ENCODE measurements around the gene RTF1.

DNA sequence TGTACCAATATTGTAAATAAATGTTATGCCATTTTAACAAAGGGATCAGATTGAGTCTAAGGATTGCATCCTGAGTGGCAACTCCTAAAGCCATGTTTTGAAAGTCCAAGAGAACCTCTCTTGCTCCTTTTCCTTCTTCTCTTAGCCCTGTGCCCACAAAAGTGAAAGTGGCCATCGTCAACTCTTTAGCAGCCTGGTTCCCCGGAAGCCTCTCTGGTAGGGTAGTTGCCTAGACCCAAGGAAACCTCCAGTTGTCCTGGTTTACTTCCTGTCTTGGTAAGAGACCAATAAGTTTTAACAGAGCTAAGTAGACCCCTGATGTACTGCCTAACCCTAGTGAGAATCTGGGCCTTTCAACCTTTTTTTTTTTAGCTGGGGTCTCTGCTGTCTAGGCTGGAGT lies 66.6 kb downstream of the RTF1 start:
- TF ChIP-seq, protein P1, sequence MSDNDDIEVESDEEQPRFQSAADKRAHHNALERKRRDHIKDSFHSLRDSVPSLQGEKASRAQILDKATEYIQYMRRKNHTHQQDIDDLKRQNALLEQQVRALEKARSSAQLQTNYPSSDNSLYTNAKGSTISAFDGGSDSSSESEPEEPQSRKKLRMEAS (IDR thresholded peaks at IDR 0.05; ENCODE audit: low read depth, low read length) = no peak
- TF ChIP-seq, protein P2, sequence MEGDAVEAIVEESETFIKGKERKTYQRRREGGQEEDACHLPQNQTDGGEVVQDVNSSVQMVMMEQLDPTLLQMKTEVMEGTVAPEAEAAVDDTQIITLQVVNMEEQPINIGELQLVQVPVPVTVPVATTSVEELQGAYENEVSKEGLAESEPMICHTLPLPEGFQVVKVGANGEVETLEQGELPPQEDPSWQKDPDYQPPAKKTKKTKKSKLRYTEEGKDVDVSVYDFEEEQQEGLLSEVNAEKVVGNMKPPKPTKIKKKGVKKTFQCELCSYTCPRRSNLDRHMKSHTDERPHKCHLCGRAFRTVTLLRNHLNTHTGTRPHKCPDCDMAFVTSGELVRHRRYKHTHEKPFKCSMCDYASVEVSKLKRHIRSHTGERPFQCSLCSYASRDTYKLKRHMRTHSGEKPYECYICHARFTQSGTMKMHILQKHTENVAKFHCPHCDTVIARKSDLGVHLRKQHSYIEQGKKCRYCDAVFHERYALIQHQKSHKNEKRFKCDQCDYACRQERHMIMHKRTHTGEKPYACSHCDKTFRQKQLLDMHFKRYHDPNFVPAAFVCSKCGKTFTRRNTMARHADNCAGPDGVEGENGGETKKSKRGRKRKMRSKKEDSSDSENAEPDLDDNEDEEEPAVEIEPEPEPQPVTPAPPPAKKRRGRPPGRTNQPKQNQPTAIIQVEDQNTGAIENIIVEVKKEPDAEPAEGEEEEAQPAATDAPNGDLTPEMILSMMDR (IDR thresholded peaks at IDR 0.05; ENCODE audit: low read depth, low read length) = no peak
- TF ChIP-seq POLR2A (IDR thresholded peaks at IDR 0.05; ENCODE audit: extremely low read depth, insufficient read length) = no peak
